CD4-positive, CD25-positive, alpha-beta regulatory T cell (primary cell): ENCODE data around the gene PACRGL. TPM values are rescaled to one million over a fixed set of nuclear protein-coding genes. Genes with fewer than 3 reads are reported as not detected.
"Not testable (repeated sequence)": the region's sequence is repeated elsewhere in the genome, so short reads cannot be mapped to it uniquely, and the experiment has no call there.

Source experiments
- ATAC-seq, 2 donors: fragments of 150-1000 bp; cut with Tn5 transposase; one replicate each; pipeline ENCODE4 v1.10.0; 2021; ENCODE audit warnings: low read depth in 2 of 2, moderate number of reproducible peaks in 2 of 2, moderate library complexity in 1 of 2
- DNase-seq, 3 donors: peaks; one replicate each; pipeline versions ENCODE4 v3.0.0 to v3.0.0-alpha.2; 2012 to 2022; ENCODE audit warnings: mixed read lengths in 1 of 3
- H3K27ac ChIP-seq: one replicate; pipeline ENCODE4 v1.7.0; 2013; ENCODE audit warnings: mild to moderate bottlenecking, low read length; ENCODE audit not compliant: insufficient read depth, poor library complexity, severe bottlenecking
- H3K27me3 ChIP-seq: one replicate; pipeline ENCODE4 v1.7.0; 2013; ENCODE audit warnings: low read length; ENCODE audit not compliant: control insufficient read depth, insufficient read depth
- H3K36me3 ChIP-seq: one replicate; pipeline ENCODE4 v1.7.0; 2013; ENCODE audit warnings: mild to moderate bottlenecking, low read length, moderate library complexity; ENCODE audit not compliant: control insufficient read depth, insufficient read depth
- H3K4me1 ChIP-seq: 2 replicates; pipeline ENCODE4 v1.7.0; 2013; ENCODE audit warnings: mild to moderate bottlenecking, low read length; ENCODE audit not compliant: insufficient read depth, control insufficient read depth, poor library complexity, severe bottlenecking
- H3K4me3 ChIP-seq: one replicate; pipeline ENCODE4 v1.7.0; 2013; ENCODE audit warnings: low read depth, mild to moderate bottlenecking, low read length, moderate library complexity
- H3K9me3 ChIP-seq, 2 experiments: 1 replicate in 1 of 2; 2 replicates in 1 of 2; pipeline ENCODE4 v1.7.0; 2013; ENCODE audit warnings: low read length in 2 of 2, mild to moderate bottlenecking in 1 of 2, moderate library complexity in 1 of 2; ENCODE audit not compliant: control insufficient read depth in 2 of 2
- H3K27ac Mint-ChIP-seq, 3 donors: one replicate each; pipeline ENCODE4 v1.8.0; 2020 to 2022; ENCODE audit warnings: mild to moderate bottlenecking in 3 of 3, mixed read lengths in 3 of 3, moderate library complexity in 2 of 3
- H3K27me3 Mint-ChIP-seq: one replicate; pipeline ENCODE4 v1.8.0; 2022; ENCODE audit warnings: mild to moderate bottlenecking, mixed read lengths
- H3K36me3 Mint-ChIP-seq: one replicate; pipeline ENCODE4 v1.8.0; 2020; ENCODE audit warnings: mixed read lengths
- H3K4me1 Mint-ChIP-seq, 4 donors: one replicate each; pipeline ENCODE4 v1.8.0; 2020 to 2022; ENCODE audit warnings: mixed read lengths in 4 of 4, mild to moderate bottlenecking in 1 of 4
- H3K4me3 Mint-ChIP-seq, 4 donors: one replicate each; pipeline ENCODE4 v1.8.0; 2020 to 2022; ENCODE audit warnings: mild to moderate bottlenecking in 4 of 4, mixed read lengths in 4 of 4, moderate library complexity in 3 of 4
- H3K9me3 Mint-ChIP-seq, 7 donors: one replicate each; pipeline ENCODE4 v1.8.0; 2020 to 2022; ENCODE audit warnings: mixed read lengths in 7 of 7, mild to moderate bottlenecking in 3 of 7, moderate library complexity in 2 of 7
- polyA plus RNA-seq, 4 donors: library from polyadenylated mRNA; unstranded; fragments of 300-500 nt; fragmentation: Illumina TruSeq; gene quantifications; one replicate each; pipeline ENCODE4 v1.2.3, GENCODE V29; 2021
- total RNA-seq: library from RNA; stranded (reverse); gene quantifications from one replicate; pipeline ENCODE4 v1.2.3, GENCODE V29; 2022

The PACRGL gene
- total and polyA plus RNA-seq, 5 donors from 2014 or later = 4.0 to 8.6 (median 4.3) TPM

- H3K4me1 ChIP-seq = no peaks in the 10 kb centered on the region
- ATAC-seq (no peak), DNase-seq (no peak)
- peaks cover 40% of the 10 kb centered on the region for H3K36me3 ChIP-seq
- peaks cover 0 to 5% (median 0%) of the 10 kb centered on the region in 4 donors for H3K4me1 Mint-ChIP-seq
- H3K9me3 Mint-ChIP-seq = peaks cover 1 to 17% (median 8%) of the 10 kb centered on the region in 7 donors
- H3K27ac ChIP-seq = no peak overlapping the region
- H3K9me3 ChIP-seq = peaks cover 0 to 6% of the 10 kb centered on the region in 2 experiments
- H3K27me3 ChIP-seq = no peaks in the 10 kb centered on the region
- H3K36me3 Mint-ChIP-seq = peaks cover 77% of the 10 kb centered on the region
- no peak overlapping the region for H3K27ac Mint-ChIP-seq
- H3K4me3 ChIP-seq = no peak overlapping the region
- H3K27me3 Mint-ChIP-seq = no peaks in the 10 kb centered on the region
- H3K4me3 Mint-ChIP-seq = no peak overlapping the region
These were observed 23.2 kb downstream of the PACRGL start for GRCh38 chr4:20723463-20723862.

- Histone ChIP-seq H3K36me3 (peaks cover 40% of the 10 kb centered on the region), H3K27me3 (no peaks in the 10 kb centered on the region), H3K4me3 (no peak overlapping the region), H3K9me3 (peaks cover 0 to 6% of the 10 kb centered on the region in 2 experiments), H3K4me1 (no peaks in the 10 kb centered on the region), H3K27ac (no peak overlapping the region)
- ATAC-seq (no peak), DNase-seq (no peak)
- H3K4me3 Mint-ChIP-seq = no peak overlapping the region
- H3K36me3 Mint-ChIP-seq = peaks cover 71% of the 10 kb centered on the region
- H3K9me3 Mint-ChIP-seq = peaks cover 1 to 12% (median 8%) of the 10 kb centered on the region in 7 donors
- H3K27ac Mint-ChIP-seq = no peak overlapping the region
- no peaks in the 10 kb centered on the region for H3K27me3 Mint-ChIP-seq
- peaks cover 0 to 3% (median 0%) of the 10 kb centered on the region in 4 donors for H3K4me1 Mint-ChIP-seq
These were observed 24.7 kb downstream of the PACRGL start for GRCh38 chr4:20724915-20725314.

GRCh38 chr4:20735931-20736330 lies 35.7 kb downstream of the PACRGL start:
- Mint-ChIP-seq H3K36me3 (peaks cover 53% of the 10 kb centered on the region), H3K9me3 (peaks cover 0 to 34% (median 13%) of the 10 kb centered on the region in 7 donors), H3K27ac (no peak overlapping the region), H3K4me1 (no peaks in the 10 kb centered on the region), H3K4me3 (no peak overlapping the region), H3K27me3 (no peaks in the 10 kb centered on the region)
- no peak for ATAC-seq
- DNase-seq = no peak
- no peak overlapping the region for H3K27ac ChIP-seq
- H3K4me3 ChIP-seq = no peak overlapping the region
- H3K36me3 ChIP-seq = peaks cover 20% of the 10 kb centered on the region
- H3K9me3 ChIP-seq = peaks cover 10 to 17% of the 10 kb centered on the region in 2 experiments
- no peaks in the 10 kb centered on the region for H3K27me3 ChIP-seq
- H3K4me1 ChIP-seq = no peaks in the 10 kb centered on the region

- ATAC-seq, H3K4me1 ChIP-seq, H3K4me3 Mint-ChIP-seq, H3K9me3 ChIP-seq, H3K27ac Mint-ChIP-seq, H3K4me1 Mint-ChIP-seq, H3K36me3 Mint-ChIP-seq, H3K4me3 ChIP-seq, DNase-seq, H3K27me3 Mint-ChIP-seq, H3K27ac ChIP-seq, H3K27me3 ChIP-seq, H3K36me3 ChIP-seq: not testable (repeated sequence)
- peaks cover 0 to 33% (median 11%) of the 10 kb centered on the region in 7 donors for H3K9me3 Mint-ChIP-seq
These were observed 45.7 kb downstream of the PACRGL start for GRCh38 chr4:20746000-20746399.

GRCh38 chr4:20752641-20753040 lies 52.4 kb downstream of the PACRGL start:
- no peaks in the 10 kb centered on the region for H3K4me1 ChIP-seq
- no peak overlapping the region for H3K27ac Mint-ChIP-seq
- H3K4me1 Mint-ChIP-seq = peaks cover 0 to 4% (median 1%) of the 10 kb centered on the region in 4 donors
- peaks cover 0 to 3% (median 0%) of the 10 kb centered on the region in 7 donors for H3K9me3 Mint-ChIP-seq
- H3K9me3 ChIP-seq = no peaks in the 10 kb centered on the region
- H3K4me3 Mint-ChIP-seq = no peak overlapping the region
- no peaks in the 10 kb centered on the region for H3K27me3 Mint-ChIP-seq
- ATAC-seq (no peak), DNase-seq (no peak)
- H3K4me3 ChIP-seq = no peak overlapping the region
- no peaks in the 10 kb centered on the region for H3K27me3 ChIP-seq
- H3K36me3 Mint-ChIP-seq = peaks cover 14% of the 10 kb centered on the region
- no peak overlapping the region for H3K27ac ChIP-seq
- no peaks in the 10 kb centered on the region for H3K36me3 ChIP-seq

- H3K9me3 Mint-ChIP-seq = peaks cover 0 to 3% (median 0%) of the 10 kb centered on the region in 7 donors
- H3K4me3 Mint-ChIP-seq = no peak overlapping the region
- H3K4me1 Mint-ChIP-seq = peaks cover 0 to 4% (median 1%) of the 10 kb centered on the region in 4 donors
- no peak overlapping the region for H3K27ac Mint-ChIP-seq
- Histone ChIP-seq H3K27me3 (no peaks in the 10 kb centered on the region), H3K27ac (no peak overlapping the region), H3K36me3 (no peaks in the 10 kb centered on the region), H3K4me3 (no peak overlapping the region), H3K9me3 (no peaks in the 10 kb centered on the region), H3K4me1 (no peaks in the 10 kb centered on the region)
- peaks cover 9% of the 10 kb centered on the region for H3K36me3 Mint-ChIP-seq
- H3K27me3 Mint-ChIP-seq = no peaks in the 10 kb centered on the region
- ATAC-seq (no peak), DNase-seq (no peak)
These were observed 53.8 kb downstream of the PACRGL start for GRCh38 chr4:20754036-20754435.

- H3K36me3 ChIP-seq = no peaks in the 10 kb centered on the region
- H3K27ac Mint-ChIP-seq = no peak overlapping the region
- no peak overlapping the region for H3K27ac ChIP-seq
- H3K4me1 Mint-ChIP-seq = no peaks in the 10 kb centered on the region
- H3K4me3 Mint-ChIP-seq = no peak overlapping the region
- H3K9me3 ChIP-seq = no peaks in the 10 kb centered on the region
- ATAC-seq = no peak
- H3K27me3 Mint-ChIP-seq = no peaks in the 10 kb centered on the region
- no peak overlapping the region for H3K4me3 ChIP-seq
- H3K9me3 Mint-ChIP-seq = no peaks in the 10 kb centered on the region
- DNase-seq = no peak
- no peaks in the 10 kb centered on the region for H3K27me3 ChIP-seq
- no peaks in the 10 kb centered on the region for H3K36me3 Mint-ChIP-seq
- H3K4me1 ChIP-seq = no peaks in the 10 kb centered on the region
These were observed 59.8 kb downstream of the PACRGL start for GRCh38 chr4:20760053-20760452.

GRCh38 chr4:20761382-20761781 lies 61.1 kb downstream of the PACRGL start:
- Mint-ChIP-seq H3K4me3 (no peak overlapping the region), H3K36me3 (no peaks in the 10 kb centered on the region), H3K27me3 (no peaks in the 10 kb centered on the region), H3K9me3 (no peaks in the 10 kb centered on the region), H3K4me1 (no peaks in the 10 kb centered on the region), H3K27ac (no peak overlapping the region)
- Histone ChIP-seq H3K4me3 (no peak overlapping the region), H3K27me3 (no peaks in the 10 kb centered on the region), H3K27ac (no peak overlapping the region), H3K4me1 (no peaks in the 10 kb centered on the region), H3K9me3 (no peaks in the 10 kb centered on the region), H3K36me3 (no peaks in the 10 kb centered on the region)
- ATAC-seq = no peak
- DNase-seq = no peak
